Activated T-helper 9 cell treated with anti-CD3 and anti-CD28 coated beads, Interleukin-2, amount 50 U/mL, for 16 hours (primary cell): Measurements from ENCODE around the gene PDXP.

Experiments
- DNase-seq: peaks from one replicate; pipeline ENCODE4 v3.0.0-alpha.2; 2020; ENCODE audit warnings: low read depth

PDXP gene

DNA sequence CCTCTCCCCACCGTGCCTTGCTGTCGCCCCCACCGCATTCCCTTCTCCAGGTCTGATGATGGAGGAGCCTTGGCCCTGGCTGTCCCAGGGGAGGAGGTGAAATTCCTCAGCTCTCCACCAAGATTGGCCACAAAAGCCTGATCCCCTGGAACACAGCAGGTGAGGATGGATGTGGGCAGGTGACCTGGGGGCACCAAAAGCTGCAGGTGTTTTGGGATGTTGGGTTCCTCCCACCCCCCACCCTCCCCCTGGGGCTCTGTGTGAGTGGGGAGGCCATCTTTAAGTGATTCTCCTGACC lies 39.0 kb downstream of the PDXP start:
- DNase-seq: no peak

GRCh38 chr22:37701141-37701786 lies 42.7 kb downstream of the PDXP start:
- no peak for DNase-seq

DNA sequence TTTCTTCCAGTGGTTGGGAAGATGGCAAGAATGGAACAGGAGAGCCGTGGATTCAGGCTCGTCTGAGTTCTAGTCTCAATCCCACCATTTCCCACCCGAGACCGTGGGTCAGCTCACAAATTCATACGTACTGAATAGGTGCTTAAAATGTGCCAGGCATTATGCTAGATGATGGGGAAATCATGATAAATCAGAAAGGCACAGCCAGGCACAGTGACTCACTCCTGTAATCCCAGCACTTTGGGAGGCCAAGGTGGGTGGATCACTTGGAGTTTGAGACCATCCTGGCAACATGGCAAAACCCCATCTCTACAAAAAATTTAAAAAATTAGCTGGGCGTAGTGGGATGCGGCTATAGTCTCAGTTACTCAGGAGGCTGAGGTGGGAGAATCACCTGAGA lies 45.4 kb downstream of the PDXP start:
- no peak for DNase-seq

DNA sequence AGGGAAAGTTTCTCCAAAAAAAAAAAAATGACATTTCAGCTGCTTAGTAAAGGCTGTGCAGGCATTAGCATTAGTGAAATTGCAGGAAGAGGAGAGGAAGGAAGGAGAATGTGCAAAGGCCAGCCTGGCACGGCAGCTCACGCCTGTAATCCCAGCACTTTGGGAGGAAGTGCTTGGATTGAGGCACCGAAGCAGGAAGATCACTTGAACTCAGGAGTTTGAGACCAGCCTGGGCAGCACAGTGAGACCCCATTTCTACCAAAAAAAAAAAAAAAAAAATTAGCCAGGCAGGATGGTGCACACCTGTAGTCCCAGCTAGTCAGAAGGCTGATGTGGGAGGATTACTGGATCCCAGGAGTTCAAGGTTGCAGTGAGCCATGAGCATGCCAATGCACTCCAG lies 46.1 kb downstream of the PDXP start:
- DNase-seq: no peak

GRCh38 chr22:37705205-37705604 lies 46.7 kb downstream of the PDXP start:
- no peak for DNase-seq

DNA sequence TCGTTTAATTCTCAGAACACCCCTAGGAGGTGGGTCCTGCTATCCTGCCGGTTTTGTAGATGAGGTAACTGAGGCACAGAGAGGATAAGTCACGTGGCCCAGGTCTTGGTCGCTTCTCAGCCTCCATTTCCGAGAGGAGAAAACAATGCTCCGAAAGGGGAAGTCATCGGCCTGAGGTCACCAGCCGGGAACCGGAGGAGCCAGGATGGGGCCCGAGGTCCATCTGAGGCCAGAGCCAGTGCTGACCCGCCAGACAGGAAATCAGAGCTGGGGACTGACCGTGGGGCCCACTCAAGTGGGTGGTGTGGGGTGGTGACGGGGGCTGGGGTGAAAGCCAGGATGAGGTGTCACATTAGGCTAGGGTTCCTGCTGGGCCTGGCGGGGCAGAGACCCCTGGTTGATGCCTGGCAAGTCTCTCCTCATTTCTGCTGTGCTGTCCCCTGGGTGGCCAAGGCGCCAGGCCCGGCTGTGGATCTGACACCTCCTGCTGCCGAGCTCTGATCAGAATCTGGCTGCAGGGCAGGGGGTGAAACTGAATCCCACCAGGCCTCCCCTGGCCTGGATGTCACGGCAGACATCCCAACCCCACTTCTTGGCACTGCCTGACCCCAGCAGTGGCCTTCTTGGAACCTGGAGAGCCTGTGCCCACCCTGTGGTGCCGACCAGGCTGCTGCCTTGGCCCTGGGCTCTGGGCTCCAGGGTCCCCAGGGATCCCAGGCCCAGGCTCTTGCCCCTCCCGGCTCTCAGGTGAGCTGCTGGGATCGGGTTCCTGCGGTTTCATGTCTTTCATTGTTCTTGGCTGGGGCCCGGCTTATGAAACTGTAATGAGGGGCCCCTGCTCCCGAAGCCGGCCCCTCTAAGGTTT lies 50.3 kb downstream of the PDXP start:
- no peak for DNase-seq

DNA sequence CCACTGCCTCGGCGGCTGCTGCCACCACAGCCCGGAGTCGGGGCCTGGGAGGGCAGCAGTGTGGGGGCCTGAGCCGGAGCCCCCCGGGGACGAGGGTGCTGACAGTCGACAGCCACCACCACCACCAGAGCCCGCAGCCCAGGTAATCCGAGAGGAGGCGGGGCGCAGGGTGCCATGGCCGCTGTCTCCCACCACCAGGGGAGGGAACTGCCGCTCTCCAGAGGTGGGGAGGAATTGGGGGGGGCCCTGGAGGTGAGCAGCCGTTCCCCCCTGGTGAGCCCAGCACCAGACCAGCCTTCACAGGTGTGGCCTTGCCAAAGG lies 50.9 kb downstream of the PDXP start:
- no peak for DNase-seq

DNA sequence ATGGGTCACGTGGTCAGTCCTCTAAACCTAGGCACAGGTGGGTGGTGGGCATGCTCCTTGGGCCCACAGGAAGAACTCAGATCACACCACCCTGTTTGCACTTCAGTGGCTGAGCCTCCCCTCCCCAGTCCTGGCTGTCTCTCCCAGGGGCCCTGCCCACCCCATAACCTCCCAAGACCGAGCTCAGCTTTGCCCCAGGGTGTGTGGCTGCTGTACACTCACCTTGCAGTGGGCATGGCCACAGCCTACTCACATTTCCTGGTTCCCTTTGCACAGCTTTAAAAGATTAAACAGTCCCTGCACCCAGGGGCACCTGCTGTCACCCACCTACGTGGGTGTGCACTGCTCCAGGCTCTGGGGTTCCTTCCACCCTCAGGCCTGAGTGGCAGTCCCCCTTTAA lies 52.2 kb downstream of the PDXP start:
- no peak for DNase-seq

- DNase-seq: no peak
These were observed 53.0 kb downstream of the PDXP start for GRCh38 chr22:37711490-37711889.

GRCh38 chr22:37713761-37714160 lies 55.2 kb downstream of the PDXP start:
- no peak for DNase-seq

DNA sequence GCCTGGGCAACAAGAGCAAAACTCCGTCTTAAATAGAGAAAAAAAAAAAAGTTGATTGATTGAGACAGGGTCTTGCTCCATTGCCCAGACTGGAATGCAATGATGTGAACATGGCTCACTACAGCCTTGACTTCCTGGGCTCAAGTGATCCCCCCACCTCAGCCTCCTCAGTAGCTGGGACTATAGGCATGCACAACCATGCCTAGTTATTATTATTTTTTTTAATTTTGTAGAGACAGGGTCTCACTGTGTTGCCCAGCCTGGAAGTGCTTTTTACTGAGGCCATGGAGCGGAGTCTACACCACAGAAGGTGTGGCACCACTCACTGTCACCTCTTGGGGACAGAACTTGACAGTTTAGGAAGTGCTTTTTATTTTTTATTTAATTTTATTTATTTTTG lies 56.1 kb downstream of the PDXP start:
- no peak for DNase-seq

- no peak for DNase-seq
These were observed 57.2 kb downstream of the PDXP start for GRCh38 chr22:37715760-37716159.
